Spleen (tissue), 11 donors: Measurements from ENCODE around the gene RBP4. TPM values are rescaled to one million over a fixed set of nuclear protein-coding genes. Genes with fewer than 3 reads are reported as not detected.
"Not testable (repeated sequence)": the region's sequence is repeated elsewhere in the genome, so short reads cannot be mapped to it uniquely, and the experiment has no call there.

Experiments
- DNase-seq: peaks from one replicate; pipeline ENCODE4 v3.0.0-alpha.2; 2020
- H3K27ac ChIP-seq, 8 donors: fragments of 200-600 bp; sonication (generic) in 7 of 8; 1 replicate in 4 of 8; 2 replicates in 4 of 8; pipeline versions ENCODE4 v1.5.0 to v1.8.0; 2016 to 2021; ENCODE audit warnings: inconsistent platforms in 4 of 8, mild to moderate bottlenecking in 4 of 8, moderate library complexity in 1 of 8
- H3K27me3 ChIP-seq, 7 donors: fragments of 200-600 bp; sonication (generic) in 6 of 7; replicated peaks in 1 of 7; 1 replicate in 4 of 7; 2 replicates in 3 of 7; pipeline versions ENCODE4 v1.5.0 to v1.8.0; 2016 to 2021; ENCODE audit warnings: inconsistent platforms in 3 of 7, mild to moderate bottlenecking in 1 of 7
- H3K36me3 ChIP-seq, 6 donors: fragments of 200-600 bp; sonication (generic) in 5 of 6; 1 replicate in 4 of 6; 2 replicates in 2 of 6; pipeline versions ENCODE4 v1.5.0 to v1.8.0; 2016 to 2021; ENCODE audit warnings: inconsistent platforms in 2 of 6
- H3K4me1 ChIP-seq, 6 donors: fragments of 200-600 bp; sonication (generic) in 5 of 6; 1 replicate in 3 of 6; 2 replicates in 3 of 6; pipeline versions ENCODE4 v1.5.0 to v1.8.0; 2016 to 2021; ENCODE audit warnings: inconsistent platforms in 3 of 6
- H3K4me3 ChIP-seq, 8 donors: fragments of 200-600 bp; sonication (generic) in 7 of 8; 1 replicate in 4 of 8; 2 replicates in 4 of 8; pipeline versions ENCODE4 v1.5.0 to v1.8.0; 2016 to 2021; ENCODE audit warnings: inconsistent platforms in 4 of 8, mild to moderate bottlenecking in 4 of 8, moderate library complexity in 2 of 8
- H3K9me3 ChIP-seq, 8 donors: fragments of 200-600 bp; sonication (generic) in 7 of 8; 1 replicate in 4 of 8; 2 replicates in 4 of 8; pipeline versions ENCODE4 v1.5.0 to v1.8.0; 2016 to 2021; ENCODE audit warnings: inconsistent platforms in 4 of 8
- POLR2A ChIP-seq, 3 donors: fragments of 450-650 bp; IDR thresholded peaks; one replicate each; pipeline ENCODE4 v1.5.1; 2017; ENCODE audit warnings: antibody characterized with exemption in 3 of 3, mild to moderate bottlenecking in 1 of 3
- POLR2AphosphoS5 ChIP-seq, 3 donors: sonication (generic); formaldehyde crosslinking; IDR thresholded peaks; one replicate each; pipeline ENCODE4 v1.5.1; 2017; ENCODE audit warnings: antibody characterized with exemption in 3 of 3
- WGBS, 5 donors: extraction: QIAGEN DNeasy Blood & Tissue Kit in 3 of 5; methylation state at CpG; one replicate each; pipeline versions ENCODE4 v1.1.5 to v1.1.7; 2013 to 2018; 5-methylcytosine and 5-hydroxymethylcytosine counted together
- intact Hi-C: fragments of 100-400 bp; cut with DNase I; formaldehyde crosslinking; loops from one replicate; pipeline ENCODE4 v1.15.0; 2023; ENCODE audit warnings: low total_unique reads
- polyA plus RNA-seq, 3 donors: library from polyadenylated mRNA; stranded (reverse); fragments of 200-250 nt; gene quantifications; one replicate each; pipeline ENCODE4 v1.2.1, GENCODE V29; 2013
- total RNA-seq, 7 donors: library from RNA; depleted of rRNA in 3 of 7; stranded (reverse); fragments of >200 nt in 3 of 7; fragmentation: NEBNext Ultra II Directional in 4 of 7; extraction: Animal tissue kit (Norgen Biotek cat#: 25700) in 4 of 7; gene quantifications; one replicate each; pipeline versions ENCODE4 v1.1.0 to v1.2.1, GENCODE V29; 2016 to 2021
- TF ChIP-seq, protein P1 (sequence below), 11 experiments: fragments of 200-600 bp in 7 of 11; fragments of 450-650 bp in 4 of 11; sonication (generic) in 4 of 11; IDR thresholded peaks in 8 of 11; conservative IDR thresholded peaks in 3 of 11; 1 replicate in 7 of 11; 2 replicates in 4 of 11; pipeline versions ENCODE4 v1.4.0 to v1.8.0; 2016 to 2021; ENCODE audit warnings: antibody characterized with exemption in 11 of 11, inconsistent platforms in 4 of 11, mild to moderate bottlenecking in 1 of 11
- donor health status: healthy with polysubstance abuse.
- donor health status: DM: no; HTN: no; CAD: no; lungs with moderate emphysema.
- donor health status: DM: no; HTN: no; CAD: no.
- donor health status: Bipolar disorder and iron deficiency.
- donor health status: healthy.
- donor health status: DM: no; HTN: no; CAD: no.
- donor health status: DM: yes; HTN: yes; CAD: no.

Gene RBP4
- total and polyA plus RNA-seq, 10 donors, result 0.20 to 1.3 (median 0.26) TPM; not detected in 6

DNA sequence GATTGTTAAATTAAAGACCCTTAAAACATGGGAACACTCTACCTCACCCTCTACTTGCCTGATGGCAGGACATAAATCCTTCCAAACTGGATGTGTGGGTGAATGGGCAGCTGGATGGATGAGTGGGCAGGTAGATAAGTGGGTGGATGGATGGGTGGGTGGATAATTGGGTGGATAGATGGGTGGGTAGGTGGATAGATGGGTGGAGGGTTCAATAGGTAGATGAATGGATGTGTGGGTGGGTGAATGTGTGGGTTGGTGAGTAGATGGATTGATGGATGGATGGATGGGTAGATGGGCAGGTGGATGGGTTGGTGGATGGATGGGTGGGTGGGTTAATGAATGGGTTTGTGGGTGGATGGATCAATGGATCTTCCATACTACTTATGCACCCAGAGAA lies 53.5 kb downstream of the RBP4 start:
- no peak for DNase-seq
- H3K36me3 ChIP-seq, result no peaks in the 10 kb centered on the region

DNA sequence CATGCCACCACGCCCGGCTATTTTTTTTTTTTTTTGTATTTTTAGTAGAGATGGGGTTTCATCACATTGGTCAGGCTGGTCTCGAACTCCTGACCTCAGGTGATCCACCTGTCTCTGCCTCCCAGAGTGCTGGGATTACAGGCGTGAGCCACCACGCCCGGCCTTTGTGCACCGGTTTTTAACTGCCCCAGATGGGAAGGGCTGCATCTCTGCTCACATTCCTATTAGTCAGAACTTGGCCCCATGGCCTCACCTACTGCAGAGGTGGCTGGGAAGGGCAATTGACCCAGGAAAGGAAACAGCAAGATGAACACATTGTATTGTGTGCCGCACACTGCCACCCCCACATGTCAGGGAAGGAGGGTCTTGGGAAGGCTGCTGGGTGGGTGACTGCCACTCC lies 54.0 kb downstream of the RBP4 start:
- H3K4me1 ChIP-seq, intact Hi-C loops, DNase-seq, H3K9me3 ChIP-seq, H3K27me3 ChIP-seq, H3K27ac ChIP-seq, H3K4me3 ChIP-seq, H3K36me3 ChIP-seq: not testable (repeated sequence)
- 79 to 94% (median 89%) methylated on average over 7 to 8 of the region's 8 CpGs for WGBS, 5 donors

More for the DNA sequence above, 53.5 kb downstream of the RBP4 start:
- no peaks in the 10 kb centered on the region for H3K9me3 ChIP-seq
- H3K27me3 ChIP-seq, result peaks cover 0 to 4% (median 0%) of the 10 kb centered on the region in 7 donors
- H3K4me3 ChIP-seq, result no peak overlapping the region
- H3K27ac ChIP-seq, result no peak overlapping the region
- TF ChIP-seq, protein P1, sequence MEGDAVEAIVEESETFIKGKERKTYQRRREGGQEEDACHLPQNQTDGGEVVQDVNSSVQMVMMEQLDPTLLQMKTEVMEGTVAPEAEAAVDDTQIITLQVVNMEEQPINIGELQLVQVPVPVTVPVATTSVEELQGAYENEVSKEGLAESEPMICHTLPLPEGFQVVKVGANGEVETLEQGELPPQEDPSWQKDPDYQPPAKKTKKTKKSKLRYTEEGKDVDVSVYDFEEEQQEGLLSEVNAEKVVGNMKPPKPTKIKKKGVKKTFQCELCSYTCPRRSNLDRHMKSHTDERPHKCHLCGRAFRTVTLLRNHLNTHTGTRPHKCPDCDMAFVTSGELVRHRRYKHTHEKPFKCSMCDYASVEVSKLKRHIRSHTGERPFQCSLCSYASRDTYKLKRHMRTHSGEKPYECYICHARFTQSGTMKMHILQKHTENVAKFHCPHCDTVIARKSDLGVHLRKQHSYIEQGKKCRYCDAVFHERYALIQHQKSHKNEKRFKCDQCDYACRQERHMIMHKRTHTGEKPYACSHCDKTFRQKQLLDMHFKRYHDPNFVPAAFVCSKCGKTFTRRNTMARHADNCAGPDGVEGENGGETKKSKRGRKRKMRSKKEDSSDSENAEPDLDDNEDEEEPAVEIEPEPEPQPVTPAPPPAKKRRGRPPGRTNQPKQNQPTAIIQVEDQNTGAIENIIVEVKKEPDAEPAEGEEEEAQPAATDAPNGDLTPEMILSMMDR (IDR thresholded peaks at IDR 0.05 in 8 of 11, conservative IDR thresholded peaks at IDR 0.05 in 3 of 11), result no peak
- TF ChIP-seq POLR2AphosphoS5 (IDR thresholded peaks at IDR 0.05), result no peak
- no peak for TF ChIP-seq POLR2A (IDR thresholded peaks at IDR 0.05)
- peaks cover 0 to under 1% (median 0%) of the 10 kb centered on the region in 6 donors for H3K4me1 ChIP-seq
- intact Hi-C loops, result no loop called here

DNA sequence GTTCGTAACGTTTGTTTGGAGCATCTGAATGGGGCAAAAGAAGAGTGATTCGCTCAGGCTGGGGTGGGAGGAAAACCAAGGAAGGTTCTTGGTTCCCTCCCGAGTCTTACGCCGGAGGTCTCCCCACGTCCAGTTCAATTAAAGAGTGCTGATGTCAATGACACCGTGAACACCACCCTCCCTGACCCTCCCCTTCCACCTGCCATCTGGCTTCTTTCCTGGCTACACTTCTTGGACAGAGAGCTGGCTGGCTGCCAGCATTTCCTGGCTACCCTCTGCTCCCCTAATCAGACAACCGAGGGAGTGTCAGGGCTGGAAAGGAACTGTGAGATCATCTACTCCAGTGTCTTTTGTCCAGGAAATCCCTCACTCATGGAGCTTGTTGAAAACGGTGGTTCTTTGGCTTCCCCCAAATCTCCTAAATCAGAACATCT lies 58.7 kb downstream of the RBP4 start:
- H3K27ac ChIP-seq, result no peak overlapping the region

More for the DNA sequence above, 58.7 kb downstream of the RBP4 start:
- whole genome bisulfite sequencing, 5 donors, result 16 to 26% (median 19%) methylated on average over 10 of the region's 10 CpGs
- intact Hi-C loops, result no loop called here
- no peak for DNase-seq
- peaks cover 0 to 9% (median 0%) of the 10 kb centered on the region in 6 donors for H3K4me1 ChIP-seq
- H3K27me3 ChIP-seq, result peaks cover 0 to 4% (median 0%) of the 10 kb centered on the region in 7 donors
- TF ChIP-seq, protein P1 (IDR thresholded peaks at IDR 0.05 in 8 of 11, conservative IDR thresholded peaks at IDR 0.05 in 3 of 11), result no peak
- TF ChIP-seq POLR2AphosphoS5 (IDR thresholded peaks at IDR 0.05) (no peak), POLR2A (IDR thresholded peaks at IDR 0.05) (no peak)
- no peaks in the 10 kb centered on the region for H3K9me3 ChIP-seq
- H3K4me3 ChIP-seq, result peak overlapping the region in 1 of 8 donors; percentile 19
- H3K36me3 ChIP-seq, result no peaks in the 10 kb centered on the region

Other genes starting within 250 kb of the RBP4 start
- gene MYOF, start 118.9 kb downstream of the RBP4 start, total RNA-seq, result 10 to 100 TPM; 15.1 to 50.8 (median 26.8) TPM
- gene MYOF, start 118.9 kb downstream of the RBP4 start, polyA plus RNA-seq, result 1 to 10 TPM; 1.5 to 6.0 (median 3.0) TPM
- gene CEP55, start 104.6 kb downstream of the RBP4 start, total RNA-seq, result 1 to 10 TPM in 6 of 7 donors, under 1 TPM in 1; 0.95 to 6.6 (median 2.8) TPM
- 1 to 10 TPM; 1.0 to 6.1 (median 4.2) TPM for gene CEP55, start 104.6 kb downstream of the RBP4 start, polyA plus RNA-seq
- under 1 TPM in 1 of 7 donors, not detected in 6; 0.13 TPM for gene FFAR4, start 34.6 kb downstream of the RBP4 start, total RNA-seq
- under 1 TPM; 0.02 to 0.06 (median 0.02) TPM for gene FFAR4, start 34.6 kb downstream of the RBP4 start, polyA plus RNA-seq
- not detected for gene PDE6C, start 11.3 kb upstream of the RBP4 start, total RNA-seq
- gene PDE6C, start 11.3 kb upstream of the RBP4 start, polyA plus RNA-seq, result not detected
- 10 to 100 TPM; 13.0 to 99.5 (median 20.4) TPM for gene FRA10AC1, start 101.4 kb upstream of the RBP4 start, total RNA-seq
- 10 to 100 TPM in 2 of 3 donors, 1 to 10 TPM in 1; 9.9 to 11.2 (median 10.5) TPM for gene FRA10AC1, start 101.4 kb upstream of the RBP4 start, polyA plus RNA-seq
- not detected for gene LGI1, start 156.7 kb upstream of the RBP4 start, total RNA-seq
- under 1 TPM in 1 of 3 donors, not detected in 2; 0.16 TPM for gene LGI1, start 156.7 kb upstream of the RBP4 start, polyA plus RNA-seq